HG02642 (cell line): Measurements from ENCODE around the gene RIPOR2.
"Not testable (repeated sequence)": the region's sequence is repeated elsewhere in the genome, so short reads cannot be mapped to it uniquely, and the experiment has no call there.

Experiments used
- ATAC-seq: cut with Tn5 transposase; IDR thresholded peaks from one replicate; pipeline ENCODE4 v1.9.1; 2021; ENCODE audit warnings: mild to moderate bottlenecking; ENCODE audit not compliant: unreplicated experiment, poor library complexity

RIPOR2 gene

GRCh38 chr6:24927985-24928745 lies 7.6 kb downstream of the RIPOR2 start:
- no peak for ATAC-seq

GRCh38 chr6:24927277-24927955 lies 8.3 kb downstream of the RIPOR2 start:
- no peak for ATAC-seq

GRCh38 chr6:24926647-24927046 lies 9.1 kb downstream of the RIPOR2 start:
- ATAC-seq: not testable (repeated sequence)

- ATAC-seq: no peak
These were observed 9.6 kb downstream of the RIPOR2 start for GRCh38 chr6:24926192-24926591.

GRCh38 chr6:24925661-24926060 lies 10.1 kb downstream of the RIPOR2 start:
- no peak for ATAC-seq

- no peak for ATAC-seq
These were observed 11.0 kb downstream of the RIPOR2 start for GRCh38 chr6:24924580-24925356.

GRCh38 chr6:24923885-24924401 lies 11.8 kb downstream of the RIPOR2 start:
- no peak for ATAC-seq

GRCh38 chr6:24922814-24923213 lies 12.9 kb downstream of the RIPOR2 start:
- no peak for ATAC-seq

- ATAC-seq: no peak
These were observed 13.6 kb downstream of the RIPOR2 start for GRCh38 chr6:24922170-24922569.

GRCh38 chr6:24920136-24920535 lies 15.6 kb downstream of the RIPOR2 start:
- no peak for ATAC-seq

- ATAC-seq: peak; percentile 63
These were observed 16.5 kb downstream of the RIPOR2 start for GRCh38 chr6:24919056-24919892.

GRCh38 chr6:24918641-24919055 lies 17.1 kb downstream of the RIPOR2 start:
- ATAC-seq: no peak

- no peak for ATAC-seq
These were observed 19.3 kb downstream of the RIPOR2 start for GRCh38 chr6:24916496-24916895.

- ATAC-seq: no peak
These were observed 20.1 kb downstream of the RIPOR2 start for GRCh38 chr6:24915641-24916040.

GRCh38 chr6:24914082-24914481 lies 21.7 kb downstream of the RIPOR2 start:
- ATAC-seq: not testable (repeated sequence)

- no peak for ATAC-seq
These were observed 23.9 kb downstream of the RIPOR2 start for GRCh38 chr6:24911796-24912382.

GRCh38 chr6:24910961-24911725 lies 24.6 kb downstream of the RIPOR2 start:
- peak; percentile 42 for ATAC-seq

GRCh38 chr6:24910331-24910960 lies 25.3 kb downstream of the RIPOR2 start:
- peak; percentile 53 for ATAC-seq
